ENCODE measurements around the gene CYTL1.

GRCh38 chr4:4984186-4984585, 35.1 kb downstream of the CYTL1 start:
- TF ChIP-seq CTCF (IDR thresholded peaks at IDR 0.05): no peak
- TF ChIP-seq POLR2A (IDR thresholded peaks at IDR 0.05): no peak

Data from thyroid gland (tissue), 4 donors.